GM12801 (cell line): ENCODE data around the gene THSD7B.

Experiments used
- CTCF ChIP-seq: IDR thresholded peaks from one replicate; pipeline ENCODE4 v1.5.1; 2011; ENCODE audit warnings: control low read depth; ENCODE audit not compliant: insufficient read length; ENCODE audit errors: extremely low read depth

Gene THSD7B

GRCh38 chr2:136990316-136990715 lies 225.0 kb downstream of the THSD7B start:
- no peak for TF ChIP-seq CTCF

GRCh38 chr2:136994793-136995192 lies 229.4 kb downstream of the THSD7B start:
- TF ChIP-seq CTCF = no peak

GRCh38 chr2:136997557-136997956 lies 232.2 kb downstream of the THSD7B start:
- no peak for TF ChIP-seq CTCF

- TF ChIP-seq CTCF = no peak
These were observed 235.5 kb downstream of the THSD7B start for GRCh38 chr2:137000811-137001210.

- TF ChIP-seq CTCF = no peak
These were observed 237.6 kb downstream of the THSD7B start for GRCh38 chr2:137002896-137003295.

- TF ChIP-seq CTCF = no peak
These were observed 239.9 kb downstream of the THSD7B start for GRCh38 chr2:137005210-137005609.

GRCh38 chr2:137007938-137008337 lies 242.6 kb downstream of the THSD7B start:
- TF ChIP-seq CTCF = no peak

- no peak for TF ChIP-seq CTCF
These were observed 244.6 kb downstream of the THSD7B start for GRCh38 chr2:137009953-137010352.
